ENCODE data around the gene SPTBN1.

DNA sequence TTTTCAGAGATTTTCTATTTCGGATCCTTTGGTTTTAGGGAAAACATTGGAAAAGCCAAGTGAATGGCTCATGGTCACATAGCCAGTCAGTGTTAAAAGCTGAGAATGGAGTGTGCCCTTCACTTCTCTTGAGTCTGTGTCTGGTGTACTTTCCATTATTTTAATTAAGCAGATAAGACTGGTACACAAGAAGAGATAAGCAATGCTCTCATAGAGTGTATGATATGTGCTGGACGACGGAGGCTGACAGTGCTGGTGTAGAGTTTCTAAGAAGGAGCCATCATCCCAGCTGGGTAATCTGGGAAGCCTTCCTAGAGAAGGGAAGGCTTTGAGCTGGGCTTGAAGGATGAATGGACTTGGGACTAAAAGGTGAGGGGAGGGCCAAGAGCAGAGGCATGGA lies 93.3 kb downstream of the SPTBN1 start:
- TF ChIP-seq, protein P1, sequence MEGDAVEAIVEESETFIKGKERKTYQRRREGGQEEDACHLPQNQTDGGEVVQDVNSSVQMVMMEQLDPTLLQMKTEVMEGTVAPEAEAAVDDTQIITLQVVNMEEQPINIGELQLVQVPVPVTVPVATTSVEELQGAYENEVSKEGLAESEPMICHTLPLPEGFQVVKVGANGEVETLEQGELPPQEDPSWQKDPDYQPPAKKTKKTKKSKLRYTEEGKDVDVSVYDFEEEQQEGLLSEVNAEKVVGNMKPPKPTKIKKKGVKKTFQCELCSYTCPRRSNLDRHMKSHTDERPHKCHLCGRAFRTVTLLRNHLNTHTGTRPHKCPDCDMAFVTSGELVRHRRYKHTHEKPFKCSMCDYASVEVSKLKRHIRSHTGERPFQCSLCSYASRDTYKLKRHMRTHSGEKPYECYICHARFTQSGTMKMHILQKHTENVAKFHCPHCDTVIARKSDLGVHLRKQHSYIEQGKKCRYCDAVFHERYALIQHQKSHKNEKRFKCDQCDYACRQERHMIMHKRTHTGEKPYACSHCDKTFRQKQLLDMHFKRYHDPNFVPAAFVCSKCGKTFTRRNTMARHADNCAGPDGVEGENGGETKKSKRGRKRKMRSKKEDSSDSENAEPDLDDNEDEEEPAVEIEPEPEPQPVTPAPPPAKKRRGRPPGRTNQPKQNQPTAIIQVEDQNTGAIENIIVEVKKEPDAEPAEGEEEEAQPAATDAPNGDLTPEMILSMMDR (IDR thresholded peaks at IDR 0.05; ENCODE audit: borderline replicate concordance, extremely low read depth, low read length, poor library complexity, severe bottlenecking): no peak
- no peak for TF ChIP-seq EZH2 (IDR thresholded peaks at IDR 0.05; ENCODE audit: borderline replicate concordance, low read depth, low read length, severe bottlenecking)

Measured in DND-41 (cell line).